CD4-positive, alpha-beta T cell treated with Interleukin-6 at 100 ng/mL for 8 hours (primary cell): ENCODE results near the gene NEK9.
"Not testable (repeated sequence)": the region's sequence is repeated elsewhere in the genome, so short reads cannot be mapped to it uniquely, and the experiment has no call there.

Experiments
- DNase-seq: peaks from one replicate; pipeline ENCODE4 v3.0.0-alpha.2; 2020; ENCODE audit warnings: mixed read lengths, low spot score

Gene NEK9

GRCh38 chr14:75107186-75107585, 19.7 kb downstream of the NEK9 start:
- no peak for DNase-seq

- no peak for DNase-seq
Observed at GRCh38 chr14:75101491-75101890, 25.4 kb downstream of the NEK9 start.

- no peak for DNase-seq
Observed at GRCh38 chr14:75098682-75099081, 28.2 kb downstream of the NEK9 start.

- no peak for DNase-seq
Observed at GRCh38 chr14:75098212-75098611, 28.6 kb downstream of the NEK9 start.

GRCh38 chr14:75096959-75097358, 29.9 kb downstream of the NEK9 start:
- DNase-seq: no peak

GRCh38 chr14:75095690-75096089, 31.2 kb downstream of the NEK9 start:
- no peak for DNase-seq

GRCh38 chr14:75094896-75095295, 32.0 kb downstream of the NEK9 start:
- no peak for DNase-seq

- no peak for DNase-seq
Observed at GRCh38 chr14:75092698-75093097, 34.1 kb downstream of the NEK9 start.

GRCh38 chr14:75091251-75091650, 35.6 kb downstream of the NEK9 start:
- no peak for DNase-seq

- DNase-seq: no peak
Observed at GRCh38 chr14:75090353-75090752, 36.5 kb downstream of the NEK9 start.

- peak; percentile 40 for DNase-seq
Observed at GRCh38 chr14:75088566-75089373, 38.1 kb downstream of the NEK9 start.

- no peak for DNase-seq
Observed at GRCh38 chr14:75088153-75088552, 38.7 kb downstream of the NEK9 start.

GRCh38 chr14:75084513-75084912, 42.3 kb downstream of the NEK9 start:
- DNase-seq: no peak

GRCh38 chr14:75083271-75083670, 43.6 kb downstream of the NEK9 start:
- DNase-seq: no peak

- DNase-seq: no peak
Observed at GRCh38 chr14:75081660-75082229, 45.1 kb downstream of the NEK9 start.

- DNase-seq: no peak
Observed at GRCh38 chr14:75079521-75079920, 47.3 kb downstream of the NEK9 start.

- no peak for DNase-seq
Observed at GRCh38 chr14:75077794-75078193, 49.1 kb downstream of the NEK9 start.

- DNase-seq: no peak
Observed at GRCh38 chr14:75070383-75070782, 56.5 kb downstream of the NEK9 start.

GRCh38 chr14:75069811-75070145, 57.1 kb downstream of the NEK9 start:
- no peak for DNase-seq

GRCh38 chr14:75069121-75069810, 57.6 kb downstream of the NEK9 start, which contains the start of gene ZC2HC1C:
Gene ZC2HC1C (plus strand): TSS chr14:75069641. CDS start chr14:75070574, 933 bp downstream.
- DNase-seq: peak; percentile 33

GRCh38 chr14:75068294-75069120, 58.3 kb downstream of the NEK9 start:
- DNase-seq: no peak

- not testable (repeated sequence) for DNase-seq
Observed at GRCh38 chr14:75067765-75068164, 59.1 kb downstream of the NEK9 start.
